D341Med (cell line): ENCODE data around the gene DNAJC25.
"Not testable (repeated sequence)": the region's sequence is repeated elsewhere in the genome, so short reads cannot be mapped to it uniquely, and the experiment has no call there.

Experiments
- DNase-seq: peaks from one replicate; pipeline ENCODE4 v3.0.0; 2012; ENCODE audit warnings: low spot score

DNAJC25 gene

DNA sequence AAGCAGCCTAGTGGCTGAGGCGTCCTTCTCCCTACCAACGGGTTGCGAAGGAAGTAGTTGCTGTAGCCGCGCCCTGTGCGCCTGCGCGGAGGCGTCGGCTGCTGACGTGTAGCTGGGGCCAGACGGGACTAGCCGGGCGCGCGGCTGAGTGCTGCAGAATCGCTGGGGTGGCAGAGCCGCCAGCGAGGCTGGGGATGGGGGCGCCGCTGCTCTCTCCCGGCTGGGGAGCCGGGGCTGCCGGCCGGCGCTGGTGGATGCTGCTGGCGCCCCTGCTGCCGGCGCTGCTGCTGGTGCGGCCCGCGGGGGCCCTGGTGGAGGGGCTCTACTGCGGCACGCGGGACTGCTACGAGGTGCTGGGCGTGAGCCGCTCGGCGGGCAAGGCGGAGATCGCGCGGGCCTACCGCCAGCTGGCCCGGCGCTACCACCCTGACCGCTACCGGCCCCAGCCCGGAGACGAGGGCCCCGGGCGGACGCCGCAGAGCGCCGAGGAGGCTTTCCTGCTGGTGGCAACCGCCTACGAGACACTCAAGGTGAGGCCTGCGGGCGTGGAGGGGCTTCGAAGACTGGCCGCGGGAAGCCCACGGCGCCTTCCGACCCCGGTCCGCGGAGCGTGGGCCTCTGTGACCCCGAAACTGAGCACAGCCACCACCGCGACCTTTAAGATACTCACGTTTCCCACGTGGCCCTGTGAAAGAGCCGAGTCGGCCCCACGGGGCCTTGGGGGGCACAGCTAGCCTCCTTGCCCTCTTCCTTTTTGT, at the start of gene DNAJC25:
Gene DNAJC25, plus strand, starts transcription at position 121 of the 758 bp plus-strand sequence. Its CDS starts 74 bp downstream, at position 195.
- peak; percentile 99 for DNase-seq

DNA sequence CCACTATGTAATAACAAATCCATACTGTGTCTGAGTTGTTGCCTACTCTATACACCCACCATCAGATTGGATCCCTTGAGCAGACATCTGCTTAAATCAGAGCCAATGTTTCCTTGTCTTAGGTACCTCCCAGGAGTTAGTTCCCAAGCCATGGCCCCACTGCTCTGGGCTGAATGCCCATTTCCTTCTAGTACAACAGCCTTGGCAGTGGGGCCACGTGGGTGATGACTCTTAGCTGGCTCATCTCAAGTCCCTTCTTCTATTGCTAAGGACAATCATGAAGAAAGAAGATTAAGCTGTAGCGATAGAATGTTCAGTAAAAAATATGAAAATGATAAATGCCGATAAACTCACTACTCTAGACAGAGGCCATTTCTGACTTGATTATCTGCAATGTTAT, 48.2 kb upstream of the DNAJC25 start:
- no peak for DNase-seq

DNA sequence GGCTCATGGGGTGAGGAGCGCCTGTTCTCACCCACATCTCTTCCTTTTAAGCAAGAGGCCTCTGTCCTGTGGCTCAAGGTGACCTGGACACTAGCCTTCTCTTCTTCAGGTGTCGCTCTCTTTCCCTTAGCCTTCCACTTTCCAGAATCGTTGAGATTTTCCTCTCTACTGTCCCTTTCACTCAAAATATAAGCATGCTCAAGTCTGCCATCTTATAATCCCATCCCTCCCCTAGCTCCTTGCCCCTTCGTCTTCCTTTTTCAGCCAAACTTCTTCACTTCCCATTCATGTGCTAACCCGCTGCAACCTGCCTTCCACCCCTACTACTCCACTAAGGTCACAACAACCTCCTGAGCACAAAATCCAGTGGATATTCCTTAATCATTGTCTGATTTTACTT, 44.8 kb upstream of the DNAJC25 start:
- no peak for DNase-seq

DNA sequence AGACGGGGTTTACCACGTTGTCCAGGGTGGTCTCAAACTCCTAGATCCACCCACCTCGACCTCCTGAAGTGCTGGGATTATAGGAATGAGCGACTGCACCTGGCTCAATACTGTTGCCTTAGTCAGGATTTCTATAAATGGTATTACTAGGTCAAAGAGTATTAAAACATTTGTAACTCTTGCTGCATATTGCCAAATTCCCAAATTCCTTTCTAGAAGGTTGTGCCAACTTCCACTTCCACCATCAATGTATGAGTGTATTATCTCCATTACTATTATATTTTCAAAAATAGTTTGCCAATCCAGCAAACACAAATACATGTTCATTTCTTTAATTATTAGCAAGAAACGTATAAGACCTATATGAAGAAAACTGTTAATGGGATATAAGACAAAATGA, 42.3 kb upstream of the DNAJC25 start:
- no peak for DNase-seq

DNA sequence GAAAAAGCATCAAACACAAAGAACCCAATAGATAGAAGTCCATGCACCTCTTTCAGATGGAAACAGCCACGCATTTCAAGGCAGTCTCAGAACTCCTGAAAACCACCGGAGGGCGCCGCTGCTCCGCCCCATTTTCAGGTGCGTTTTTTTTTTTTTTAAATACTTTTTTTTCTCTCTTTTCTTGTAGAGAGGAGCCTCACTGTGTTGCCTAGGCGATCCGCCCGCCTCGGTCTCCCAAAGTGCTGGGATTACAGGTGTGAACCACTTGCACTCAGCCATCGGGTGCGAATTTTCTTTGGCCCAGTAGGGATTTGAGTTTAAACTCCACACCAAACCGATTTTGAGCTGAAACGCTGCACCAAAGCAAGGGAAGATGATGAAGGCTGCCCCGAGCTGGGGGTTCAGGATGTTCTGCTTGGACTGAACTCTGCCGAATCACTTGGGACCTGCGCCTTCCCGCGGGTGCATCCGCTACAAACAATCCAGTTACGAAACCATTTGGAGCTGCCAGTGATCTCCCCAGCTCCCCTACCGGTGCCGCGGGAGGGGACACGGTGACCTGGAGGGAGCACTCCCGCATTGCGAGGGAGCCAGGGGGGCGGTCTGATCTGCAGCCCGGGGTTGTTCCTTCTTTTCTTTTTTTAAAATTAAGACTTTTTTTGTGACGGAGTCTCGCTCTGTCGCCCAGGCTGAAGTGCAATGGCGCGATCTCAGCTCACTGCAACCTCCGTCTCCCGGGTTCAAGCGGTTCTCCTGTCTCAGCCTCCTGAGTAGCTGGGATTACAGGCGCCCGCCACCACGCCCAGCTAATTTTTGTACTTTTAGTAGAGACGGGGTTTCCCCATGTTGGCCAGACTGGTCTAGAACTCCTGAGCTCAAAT, 33.0 kb upstream of the DNAJC25 start:
- DNase-seq, result peak; percentile 68

DNA sequence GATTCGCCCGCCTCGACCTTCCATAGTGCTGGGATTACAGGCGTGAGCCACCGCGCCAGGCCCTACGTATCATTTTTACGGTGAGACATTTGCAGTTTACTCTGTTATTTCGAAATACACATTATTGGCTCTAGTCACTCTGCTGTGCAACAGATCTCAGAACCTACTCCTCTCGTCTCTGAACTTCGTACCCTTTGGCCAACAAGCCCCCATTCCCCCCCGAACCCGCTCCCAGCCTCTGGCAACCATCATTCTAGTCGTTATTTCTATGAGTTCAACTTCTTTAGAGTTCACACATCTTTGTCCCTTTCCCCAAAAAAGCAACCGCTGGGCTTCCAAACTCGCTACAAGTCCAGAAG, 32.4 kb upstream of the DNAJC25 start:
- no peak for DNase-seq

DNA sequence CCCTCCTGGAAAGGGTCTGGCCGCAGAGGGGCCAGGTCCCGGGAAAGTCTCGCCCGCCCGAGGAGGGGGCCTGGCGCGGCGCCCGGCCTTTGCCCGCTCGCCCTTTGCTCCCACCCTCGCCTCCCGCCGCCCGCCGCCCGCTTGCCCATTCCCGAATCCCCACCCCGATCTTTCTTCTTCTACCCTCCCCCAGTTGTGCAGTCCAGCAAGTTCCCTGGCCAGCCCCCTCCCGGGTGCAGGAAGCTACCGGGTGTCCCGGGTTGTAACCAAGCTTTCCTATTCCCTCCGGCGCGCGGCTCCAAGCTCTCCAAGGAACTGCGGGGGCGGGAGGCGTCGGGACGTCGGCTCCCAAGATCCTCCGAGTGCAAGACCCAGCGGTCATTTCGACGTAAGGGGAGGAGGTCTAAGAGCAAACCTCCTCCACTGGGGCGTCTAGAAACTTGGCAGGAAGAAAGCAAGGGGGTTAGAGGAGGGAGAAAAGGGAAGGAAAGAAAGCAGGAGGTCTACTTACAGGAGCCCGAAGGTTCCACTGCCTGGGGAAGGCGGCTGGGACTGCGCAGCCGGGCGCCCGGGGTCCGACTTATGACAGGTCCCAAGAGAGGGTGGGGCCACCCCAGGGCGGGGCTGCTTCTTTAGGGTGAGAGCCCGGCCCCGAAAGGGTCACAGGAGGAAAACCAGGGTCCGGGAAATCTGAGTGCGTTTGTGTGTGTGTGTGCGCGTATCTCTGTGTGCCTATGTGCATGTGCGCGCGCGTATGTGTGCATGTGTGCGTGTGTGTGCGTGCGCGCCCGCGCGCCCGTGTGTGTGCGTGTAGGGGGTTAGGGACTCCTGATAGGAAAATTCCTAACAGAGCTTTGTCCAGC, 31.8 kb upstream of the DNAJC25 start, which contains the start of gene PTGR1:
Gene PTGR1, minus strand, starts transcription at position 556 of the 863 bp plus-strand sequence. CDS start 2,225 bp downstream, outside the sequence.
- peak; percentile 78 for DNase-seq

DNA sequence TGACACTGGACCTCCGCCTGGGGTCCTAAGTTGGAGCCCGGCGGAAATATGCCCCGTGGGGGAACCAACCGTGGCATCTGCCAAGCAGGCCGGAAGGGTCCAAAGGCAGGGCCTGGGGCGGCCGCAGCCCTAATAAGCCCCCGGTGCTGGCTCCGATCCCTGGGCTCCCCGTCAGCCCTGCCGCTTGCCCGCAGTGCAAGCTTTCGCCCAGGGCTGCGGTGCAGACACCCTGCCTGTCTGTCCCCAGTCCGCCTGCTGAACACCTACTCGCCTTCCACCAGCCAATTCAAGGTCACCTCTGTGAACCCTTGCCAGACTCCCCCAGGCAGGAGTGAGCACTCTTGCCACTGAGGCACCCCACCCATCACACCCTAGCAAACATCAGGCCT, 31.2 kb upstream of the DNAJC25 start:
- peak; percentile 36 for DNase-seq

DNA sequence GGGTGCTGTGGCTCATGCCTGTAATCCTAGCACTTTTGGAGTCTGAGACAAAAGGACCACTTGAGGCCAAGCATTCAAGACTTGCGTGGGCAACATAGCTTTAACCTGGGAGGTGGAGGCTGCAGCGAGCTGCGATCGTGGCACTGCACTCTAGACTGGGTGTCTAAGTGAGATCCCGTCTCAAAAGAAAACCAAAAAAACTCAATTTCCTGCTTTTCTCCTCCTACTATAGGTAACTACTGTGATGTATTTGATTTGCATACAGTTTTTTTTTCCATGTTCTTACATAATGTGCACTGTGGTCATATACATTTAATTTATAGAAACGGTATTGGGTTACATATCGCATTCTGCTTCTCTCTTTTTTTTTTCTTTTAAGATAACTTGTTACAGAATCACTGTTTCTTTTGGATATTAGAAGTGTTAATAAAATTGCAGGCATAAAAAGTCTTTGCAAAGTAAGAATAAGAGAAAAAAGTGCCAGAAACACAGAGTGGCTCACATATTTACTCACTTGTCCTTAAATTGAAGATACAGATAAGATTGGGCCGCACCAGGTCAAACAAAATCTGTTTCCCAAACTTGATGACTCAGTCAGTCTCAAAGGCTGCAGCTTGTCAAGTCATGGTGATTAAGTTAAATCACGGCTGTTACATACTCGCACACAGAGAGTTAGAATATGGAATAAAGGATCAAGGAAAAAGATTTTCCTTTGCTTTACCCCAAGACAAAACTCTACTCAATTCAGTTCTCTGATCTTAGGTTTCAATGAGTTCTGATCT, 29.7 kb upstream of the DNAJC25 start:
- no peak for DNase-seq

DNA sequence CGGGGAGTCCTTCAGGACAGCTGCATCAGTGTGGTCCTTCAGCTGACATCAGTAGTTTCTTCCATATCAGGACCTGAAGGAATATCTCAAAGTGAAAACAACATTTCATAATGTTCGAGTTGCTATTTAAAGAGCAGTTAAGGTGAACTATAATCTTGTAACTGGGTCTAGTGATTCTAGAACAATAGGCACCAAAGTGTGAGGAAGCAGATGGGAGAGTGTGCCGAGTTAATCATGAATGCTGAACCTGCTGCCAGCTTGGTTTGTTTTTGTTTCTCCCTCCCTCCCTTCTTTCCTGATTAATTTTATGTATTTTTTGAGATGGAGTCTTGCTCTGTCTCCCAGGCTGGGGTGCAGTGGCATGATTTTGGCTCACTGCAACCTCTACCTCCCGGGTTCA, 28.1 kb upstream of the DNAJC25 start:
- DNase-seq, result no peak

DNA sequence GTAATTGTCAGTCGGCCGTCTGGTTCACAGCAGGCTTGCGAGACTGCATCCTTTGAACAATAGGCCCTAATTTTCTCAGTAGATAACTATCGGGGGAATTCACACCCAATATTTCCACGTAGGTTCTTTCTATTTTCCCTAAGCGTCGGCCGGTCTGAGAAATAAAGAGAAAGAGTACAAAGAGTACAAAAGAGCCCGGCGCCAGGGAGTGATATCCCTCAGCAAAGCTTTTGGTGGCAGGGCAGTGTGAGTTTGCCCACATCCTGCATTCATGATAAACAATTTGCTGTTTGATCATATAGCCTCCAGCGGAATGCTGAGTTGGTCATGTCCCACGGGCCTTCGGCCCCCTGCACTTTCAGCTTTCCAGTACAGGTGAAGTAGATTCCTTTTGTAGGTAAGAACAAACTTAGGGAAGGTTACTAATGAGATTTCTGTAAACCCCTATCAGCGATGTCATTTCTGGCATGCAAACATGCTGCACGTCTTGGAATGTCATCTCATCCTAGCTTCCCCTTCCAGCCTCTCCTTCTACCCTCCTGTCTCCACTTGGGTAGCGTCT, 27.0 kb upstream of the DNAJC25 start:
- no peak for DNase-seq

DNA sequence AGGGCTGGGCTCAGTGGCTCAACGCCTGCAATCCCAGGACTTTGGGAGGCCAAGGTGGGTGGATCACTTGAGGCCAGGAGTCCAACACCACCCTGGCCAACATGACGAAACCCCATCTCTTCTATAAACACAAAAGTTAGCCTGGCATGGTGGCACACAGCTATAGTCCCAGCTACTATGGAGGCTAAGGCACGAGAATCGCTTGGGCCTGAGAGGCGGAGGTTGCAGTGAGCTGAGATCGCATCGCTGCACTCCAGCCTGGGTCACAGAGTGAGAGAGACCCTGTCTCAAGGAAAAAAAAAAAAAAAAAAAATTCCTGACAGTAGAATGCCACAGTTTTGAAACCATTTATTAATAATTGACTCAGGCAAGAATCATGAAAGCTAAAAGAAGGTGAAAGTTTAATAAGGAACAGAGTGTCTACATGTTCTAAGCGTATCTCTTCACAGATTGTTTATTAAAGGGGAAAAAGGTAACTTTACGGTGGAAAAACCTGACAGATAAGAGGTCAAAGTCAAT, 26.0 kb upstream of the DNAJC25 start:
- no peak for DNase-seq

DNA sequence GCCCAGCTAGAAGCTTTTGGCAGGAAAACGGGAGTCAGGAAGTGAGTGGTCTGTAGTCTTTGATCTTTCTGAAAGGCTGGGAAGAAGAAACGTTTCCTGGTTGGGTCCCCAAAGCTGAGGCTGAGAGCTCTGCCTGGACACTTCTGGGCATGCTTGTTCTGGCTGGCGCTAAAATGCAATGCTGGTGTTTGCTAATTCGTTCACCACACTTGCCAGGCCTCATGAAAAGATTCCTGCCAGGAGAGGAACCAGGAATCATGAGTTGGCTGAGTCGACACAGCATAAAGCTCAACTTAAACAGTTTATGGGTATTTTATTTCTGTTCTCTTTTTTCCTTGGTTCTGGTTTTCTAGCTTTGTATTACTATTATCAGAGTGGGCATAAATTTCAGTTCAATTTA, 21.0 kb upstream of the DNAJC25 start:
- no peak for DNase-seq

DNA sequence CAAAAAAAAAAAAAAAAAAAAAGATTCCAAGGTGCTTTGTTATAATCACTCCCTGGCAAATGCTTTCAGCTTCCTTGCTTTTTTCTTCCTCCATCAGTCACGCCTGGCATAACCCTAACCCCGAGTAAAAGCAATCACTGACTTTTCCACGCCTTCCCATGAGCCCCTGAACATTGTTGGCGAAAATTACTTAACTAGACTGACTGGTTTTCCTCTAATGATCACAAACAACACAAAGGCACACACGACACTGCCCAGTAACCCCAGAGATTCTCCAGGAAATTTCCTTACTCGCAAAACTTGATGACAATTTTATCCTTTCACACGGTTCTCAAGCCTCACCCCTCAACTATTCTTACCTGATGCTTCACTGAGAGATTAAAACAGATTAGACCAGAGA, 20.3 kb upstream of the DNAJC25 start:
- no peak for DNase-seq

DNA sequence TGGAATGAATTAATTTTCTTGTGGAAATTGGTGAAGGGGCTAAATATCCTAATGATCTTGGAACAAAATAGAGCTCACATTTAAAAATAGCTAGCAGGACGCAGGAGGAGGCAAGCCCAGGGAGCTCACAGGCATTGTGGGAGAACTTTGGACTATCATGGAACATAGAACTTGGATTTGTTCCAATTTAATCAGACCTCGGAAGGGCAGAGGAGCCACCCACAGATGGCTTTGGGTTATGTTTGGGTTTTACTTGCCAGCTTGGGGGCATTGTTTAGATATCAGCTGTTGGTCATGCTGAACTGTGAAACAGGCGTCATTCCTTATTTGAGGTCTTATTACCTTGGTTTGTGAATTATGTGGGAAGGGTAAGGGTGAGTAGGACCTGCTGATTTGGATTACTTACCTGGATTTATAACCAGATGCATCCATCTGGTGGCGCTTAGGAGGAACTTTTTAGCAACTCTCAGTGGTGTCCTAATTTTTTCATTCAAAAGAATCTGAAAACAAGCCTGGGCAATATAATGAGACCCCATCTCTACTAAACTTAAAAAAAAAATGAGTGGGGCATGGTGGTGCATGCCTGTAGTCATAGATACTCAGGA, 17.6 kb upstream of the DNAJC25 start:
- no peak for DNase-seq

DNA sequence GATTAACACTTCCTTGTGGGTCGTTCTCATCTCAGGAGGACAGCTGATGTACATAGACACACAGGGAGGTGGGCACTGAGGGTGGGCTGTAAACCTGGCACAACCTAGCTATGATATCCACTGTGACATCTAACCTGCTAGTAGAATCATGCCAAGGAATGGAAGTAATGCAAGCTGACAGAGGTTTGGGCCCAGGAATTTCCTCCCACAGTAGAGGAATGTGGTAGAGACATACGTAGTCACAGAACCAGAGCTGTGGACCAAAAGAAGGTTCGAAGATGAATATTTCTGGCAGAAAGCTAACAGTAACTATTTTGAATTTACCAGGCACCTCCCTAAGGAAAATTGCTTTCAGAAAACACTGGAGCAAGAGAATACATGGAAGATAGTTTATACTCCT, 15.2 kb upstream of the DNAJC25 start:
- no peak for DNase-seq

DNA sequence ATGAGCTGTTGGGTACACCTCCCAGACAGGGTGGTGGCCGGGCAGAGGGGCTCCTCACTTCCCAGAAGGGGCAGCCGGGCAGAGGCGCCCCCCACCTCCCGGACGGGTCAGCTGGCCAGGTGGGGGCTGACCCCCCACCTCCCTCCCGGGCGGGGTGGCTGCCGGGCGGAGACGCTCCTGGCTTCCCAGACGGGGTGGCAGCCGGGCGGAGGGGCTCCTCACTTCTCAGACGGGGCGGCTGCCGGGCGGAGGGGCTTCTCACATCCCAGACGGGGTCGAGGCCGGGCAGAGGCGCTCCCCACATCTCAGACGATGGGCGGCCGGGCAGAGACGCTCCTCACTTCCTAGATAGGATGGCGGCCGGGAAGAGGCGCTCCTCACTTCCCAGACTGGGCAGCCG, 13.8 kb upstream of the DNAJC25 start:
- not testable (repeated sequence) for DNase-seq

DNA sequence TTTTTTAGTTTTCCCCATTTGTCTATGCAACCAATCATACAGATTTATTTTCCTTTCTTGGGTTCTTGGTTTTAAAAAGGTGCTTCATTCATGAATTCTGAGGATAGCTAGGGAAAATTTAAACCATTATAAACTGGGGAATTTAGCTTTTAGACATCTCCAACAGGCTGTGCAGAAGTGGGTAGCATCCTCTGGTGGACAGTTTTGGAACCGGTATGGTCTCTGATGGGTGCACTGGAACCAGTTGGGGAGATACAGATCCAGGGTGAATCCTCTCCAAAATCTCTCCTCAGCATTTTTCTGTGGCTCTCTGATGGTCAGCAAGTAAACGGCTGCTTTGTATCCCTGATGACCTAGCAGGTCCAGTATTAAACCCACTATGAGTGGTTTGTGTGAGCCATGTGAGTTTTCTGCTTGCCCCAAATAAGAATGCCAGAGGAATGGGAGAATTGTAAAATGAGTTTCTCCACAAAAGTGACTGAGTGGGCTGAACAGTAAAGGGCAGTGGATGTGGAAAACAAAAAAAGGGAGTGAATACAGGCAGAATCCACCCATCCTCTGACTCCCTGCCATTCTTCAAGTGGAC, 9.1 kb upstream of the DNAJC25 start:
- DNase-seq, result peak; percentile 59

DNA sequence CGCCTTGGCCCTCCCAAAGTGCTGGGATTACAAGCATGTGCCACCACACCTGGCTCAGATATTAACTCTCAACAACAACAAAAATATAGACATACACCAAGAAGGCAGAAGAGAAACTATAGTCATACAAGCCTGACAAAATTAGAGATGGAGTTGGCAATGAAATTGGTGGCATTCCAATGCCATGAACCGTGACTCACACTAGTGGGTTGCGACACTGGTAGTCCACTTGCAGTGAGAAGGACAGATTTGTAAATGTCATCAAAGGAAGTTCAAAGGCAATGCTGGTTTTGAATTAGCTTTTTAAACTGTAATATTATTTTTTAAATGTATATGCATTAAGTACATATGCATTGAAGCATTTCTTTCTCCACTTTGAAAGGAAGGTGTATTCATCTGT, 8.5 kb upstream of the DNAJC25 start:
- DNase-seq, result no peak
